Activated T-cell treated with anti-CD3 and anti-CD28 coated beads, Interleukin-2, amount 50 U/mL, for 4 hours (primary cell): Measurements from ENCODE around the gene MYADML2. TPM values are rescaled to one million over a fixed set of nuclear protein-coding genes. Genes with fewer than 3 reads are reported as not detected.

Experiments used
- ATAC-seq, 2 donors: fragments of 200-7000 bp; cut with Tn5 transposase; one replicate each; pipeline ENCODE4 v1.10.0; 2021
- DNase-seq: peaks from one replicate; pipeline ENCODE4 v3.0.0-alpha.2; 2020
- H3K27me3 Mint-ChIP-seq: one replicate; pipeline ENCODE4 v1.8.0; 2021; ENCODE audit warnings: low read depth, mixed read lengths
- H3K36me3 Mint-ChIP-seq: one replicate; pipeline ENCODE4 v1.8.0; 2022; ENCODE audit warnings: mixed read lengths; ENCODE audit not compliant: insufficient read depth
- H3K4me1 Mint-ChIP-seq: one replicate; pipeline ENCODE4 v1.8.0; 2021; ENCODE audit warnings: low read depth, mixed read lengths
- H3K4me3 Mint-ChIP-seq: one replicate; pipeline ENCODE4 v1.8.0; 2021; ENCODE audit warnings: mild to moderate bottlenecking, moderate library complexity, mixed read lengths
- H3K9me3 Mint-ChIP-seq: one replicate; pipeline ENCODE4 v1.8.0; 2021; ENCODE audit warnings: mixed read lengths
- total RNA-seq, 3 donors: library from RNA; stranded (reverse); gene quantifications; one replicate each; pipeline ENCODE4 v1.2.1, GENCODE V29; 2021

The MYADML2 gene, protein sequence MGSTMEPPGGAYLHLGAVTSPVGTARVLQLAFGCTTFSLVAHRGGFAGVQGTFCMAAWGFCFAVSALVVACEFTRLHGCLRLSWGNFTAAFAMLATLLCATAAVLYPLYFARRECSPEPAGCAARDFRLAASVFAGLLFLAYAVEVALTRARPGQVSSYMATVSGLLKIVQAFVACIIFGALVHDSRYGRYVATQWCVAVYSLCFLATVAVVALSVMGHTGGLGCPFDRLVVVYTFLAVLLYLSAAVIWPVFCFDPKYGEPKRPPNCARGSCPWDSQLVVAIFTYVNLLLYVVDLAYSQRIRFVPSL
- not detected for total RNA-seq

DNA sequence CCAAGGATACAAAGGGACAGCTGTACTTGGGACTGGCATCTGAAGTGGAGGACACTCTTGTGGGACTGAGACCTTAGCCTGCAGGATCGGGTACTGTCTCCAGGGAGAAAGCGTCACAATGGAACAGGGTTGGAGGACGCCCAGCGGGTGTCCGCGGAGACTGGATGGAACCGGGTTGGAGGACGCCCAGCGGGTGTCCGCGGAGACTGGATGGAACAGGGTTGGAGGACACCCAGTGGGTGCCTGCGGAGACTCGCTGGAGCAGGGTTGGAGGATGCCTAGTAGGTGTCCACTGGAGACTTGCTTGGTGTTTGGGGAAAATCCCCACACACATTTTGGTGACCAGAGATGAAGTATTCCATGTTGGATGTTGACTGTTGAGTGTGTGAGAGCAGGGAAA lies at the start of gene MYADML2:
Gene MYADML2 (minus strand): TSS at position 45 of the 400 bp plus-strand sequence. CDS start 5,492 bp downstream, outside the sequence.
- Mint-ChIP-seq H3K4me3 (no peak within 1 kb of the TSS), H3K27me3 (no peaks in the 10 kb centered on the region), H3K36me3 (no peaks in the 10 kb centered on the region), H3K9me3 (no peaks in the 10 kb centered on the region), H3K4me1 (no peaks in the 10 kb centered on the region)
- no peak for DNase-seq
- ATAC-seq = no peak

DNA sequence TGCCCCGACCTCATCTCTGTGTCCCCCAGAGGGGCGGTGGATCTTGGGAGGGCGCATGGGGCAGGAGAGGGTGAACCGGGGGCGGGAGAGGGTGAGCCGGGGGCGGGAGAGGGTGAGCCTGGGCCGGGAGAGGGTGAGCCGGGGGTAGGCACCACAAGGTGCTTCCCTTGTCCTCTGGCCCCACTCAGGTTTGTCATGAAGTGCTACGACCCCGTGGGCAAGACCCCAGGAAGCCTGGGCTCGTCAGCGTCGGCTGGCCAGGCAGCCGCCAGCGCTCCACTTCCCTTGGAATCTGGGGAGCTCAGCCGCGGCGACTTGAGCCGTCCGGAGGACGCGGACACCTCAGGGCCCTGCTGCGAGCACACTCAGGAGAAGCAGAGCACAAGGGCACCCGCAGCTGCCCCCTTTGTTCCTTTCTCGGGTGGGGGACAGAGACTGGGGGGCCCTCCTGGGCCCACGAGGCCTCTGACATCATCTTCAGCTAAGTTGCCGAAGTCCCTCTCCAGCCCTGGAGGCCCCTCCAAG lies 49.3 kb upstream of the MYADML2 start:
- H3K9me3 Mint-ChIP-seq = no peaks in the 10 kb centered on the region
- ATAC-seq = no peak

DNA sequence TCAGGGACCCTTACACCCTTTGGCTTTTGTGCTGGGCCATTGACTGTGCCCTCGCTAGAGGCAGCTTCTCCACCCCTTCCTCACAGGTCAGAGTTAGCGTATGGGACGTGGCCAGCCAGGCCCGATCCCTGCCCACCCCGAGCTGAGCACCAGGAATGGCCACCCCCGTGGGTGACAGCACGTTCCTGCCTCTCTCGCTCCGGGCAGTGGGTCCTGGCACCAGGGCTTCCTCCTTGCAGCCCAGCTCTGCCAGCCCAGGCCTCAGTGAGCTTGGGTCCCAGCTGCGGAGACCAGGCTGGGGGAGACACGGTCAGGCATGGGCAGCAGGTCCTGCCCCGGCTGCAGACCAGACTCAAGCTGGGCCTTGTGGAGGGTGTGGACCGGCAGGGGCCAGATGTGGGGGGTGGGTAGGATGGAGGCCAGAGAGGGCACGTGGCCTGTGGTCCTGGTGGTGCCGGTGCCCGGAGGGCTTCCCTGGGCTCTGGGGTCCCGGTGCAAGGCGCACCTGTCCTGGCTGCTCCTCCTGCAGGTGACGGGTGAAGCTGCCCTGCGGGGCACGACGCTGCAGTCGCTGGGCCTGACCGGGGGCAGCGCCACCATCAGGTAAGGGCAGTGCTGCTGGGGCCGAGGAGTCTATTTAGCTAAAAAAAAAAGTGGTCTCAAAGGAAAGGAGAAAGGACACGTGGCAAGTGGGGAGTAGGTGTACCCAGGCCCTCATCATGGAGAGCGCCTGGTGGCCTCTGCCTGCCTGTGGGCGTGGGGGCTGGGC lies 48.6 kb upstream of the MYADML2 start:
- Mint-ChIP-seq H3K27me3 (no peaks in the 10 kb centered on the region), H3K36me3 (peaks cover 2% of the 10 kb centered on the region), H3K9me3 (no peaks in the 10 kb centered on the region), H3K4me1 (no peaks in the 10 kb centered on the region), H3K4me3 (no peak overlapping the region)
- DNase-seq = no peak
- no peak for ATAC-seq

More for the DNA sequence above, 49.3 kb upstream of the MYADML2 start:
- Mint-ChIP-seq H3K27me3 (no peaks in the 10 kb centered on the region), H3K4me3 (no peak overlapping the region), H3K4me1 (no peaks in the 10 kb centered on the region), H3K36me3 (no peaks in the 10 kb centered on the region)
- DNase-seq = no peak

DNA sequence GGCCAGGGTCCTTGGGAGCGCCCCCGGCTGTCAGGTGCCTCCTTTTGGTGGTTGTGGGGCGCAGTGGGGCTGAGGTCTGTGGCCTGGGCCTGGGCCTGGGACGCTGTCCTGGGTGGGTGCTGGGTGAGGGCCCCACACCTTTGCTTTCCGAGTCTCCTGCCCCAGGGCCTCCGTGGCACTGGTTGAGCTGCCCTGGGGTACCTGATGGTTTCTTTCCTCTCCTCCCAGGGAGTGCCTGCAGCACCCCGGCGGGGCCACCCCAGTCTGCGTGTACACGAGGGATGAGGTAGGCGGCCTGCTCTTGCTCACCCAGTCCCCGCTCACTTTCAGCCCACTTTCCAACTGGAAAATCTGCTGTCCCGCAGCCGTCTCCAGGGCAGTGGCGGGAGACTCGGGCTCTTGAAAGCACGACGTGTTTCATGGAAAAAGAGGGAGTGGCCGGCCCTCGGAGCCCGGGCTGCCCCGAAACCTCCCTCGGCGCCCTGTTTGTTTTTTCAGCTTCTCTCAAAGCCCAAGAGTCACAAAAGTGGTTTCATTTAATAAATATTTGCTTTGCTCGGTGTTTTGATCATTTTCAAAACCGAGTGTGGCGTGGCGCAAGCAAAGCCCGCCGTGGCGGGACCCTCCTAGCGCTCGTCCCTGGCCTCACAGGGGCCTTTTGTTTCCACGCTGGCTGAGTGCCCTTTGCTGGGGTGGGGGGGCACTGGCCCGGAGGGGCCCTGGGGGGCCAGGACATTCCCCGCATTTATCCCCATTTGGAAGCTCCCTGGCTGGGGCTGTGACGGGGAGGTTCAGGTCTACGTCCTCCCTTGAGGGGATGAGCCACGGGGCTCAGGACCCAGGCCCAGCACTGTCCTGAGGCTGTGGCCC lies 47.8 kb upstream of the MYADML2 start:
- DNase-seq (no peak), ATAC-seq (no peak)
- peaks cover 4% of the 10 kb centered on the region for H3K36me3 Mint-ChIP-seq
- H3K4me3 Mint-ChIP-seq = no peak overlapping the region
- no peaks in the 10 kb centered on the region for H3K4me1 Mint-ChIP-seq
- no peaks in the 10 kb centered on the region for H3K27me3 Mint-ChIP-seq
- no peaks in the 10 kb centered on the region for H3K9me3 Mint-ChIP-seq

DNA sequence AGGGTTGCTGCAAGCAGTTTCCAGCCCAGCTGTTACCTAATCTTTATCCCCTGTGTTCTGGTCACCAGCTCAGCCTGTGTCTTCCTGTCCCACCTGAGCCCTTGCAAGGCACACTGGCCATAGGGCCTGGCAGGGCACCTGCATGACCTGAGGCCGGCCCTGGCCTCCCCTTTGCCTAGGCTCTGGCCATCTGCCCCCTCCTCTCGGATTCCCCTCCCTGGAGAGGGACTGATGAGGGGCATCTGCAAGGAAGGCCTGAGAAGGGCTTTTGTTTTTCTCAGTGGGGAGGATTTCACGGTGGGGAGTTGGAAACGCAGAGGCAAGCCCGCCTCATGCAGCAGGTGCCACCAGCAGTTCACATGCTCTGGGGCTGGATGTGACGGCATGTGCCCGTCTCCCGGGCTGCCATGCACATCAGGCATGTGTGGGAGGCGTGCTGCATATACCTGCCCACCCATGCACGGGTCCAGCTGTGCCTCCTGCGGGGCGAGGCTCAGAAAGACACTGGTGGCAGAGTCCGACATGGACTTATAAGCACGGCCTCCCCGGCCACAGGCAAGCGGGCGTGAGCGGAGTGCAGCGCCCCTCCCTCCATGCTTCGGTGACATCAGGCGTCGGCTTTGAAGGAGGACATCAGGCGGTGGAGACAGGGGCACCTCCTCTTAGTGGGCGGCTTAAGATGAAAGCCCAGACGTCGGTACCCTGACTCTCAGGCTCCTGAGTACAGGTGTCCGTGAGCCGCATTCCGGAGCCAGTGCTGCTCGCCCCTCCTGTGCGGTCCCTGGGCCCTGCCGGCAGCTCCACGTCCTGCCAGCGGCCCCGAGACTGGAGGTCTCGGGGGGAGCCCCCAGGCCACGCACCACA lies 46.9 kb upstream of the MYADML2 start:
- DNase-seq (no peak), ATAC-seq (no peak)
- peaks cover 2% of the 10 kb centered on the region for H3K4me1 Mint-ChIP-seq
- H3K9me3 Mint-ChIP-seq = no peaks in the 10 kb centered on the region
- no peak overlapping the region for H3K4me3 Mint-ChIP-seq
- H3K36me3 Mint-ChIP-seq = peaks cover 4% of the 10 kb centered on the region
- no peaks in the 10 kb centered on the region for H3K27me3 Mint-ChIP-seq

DNA sequence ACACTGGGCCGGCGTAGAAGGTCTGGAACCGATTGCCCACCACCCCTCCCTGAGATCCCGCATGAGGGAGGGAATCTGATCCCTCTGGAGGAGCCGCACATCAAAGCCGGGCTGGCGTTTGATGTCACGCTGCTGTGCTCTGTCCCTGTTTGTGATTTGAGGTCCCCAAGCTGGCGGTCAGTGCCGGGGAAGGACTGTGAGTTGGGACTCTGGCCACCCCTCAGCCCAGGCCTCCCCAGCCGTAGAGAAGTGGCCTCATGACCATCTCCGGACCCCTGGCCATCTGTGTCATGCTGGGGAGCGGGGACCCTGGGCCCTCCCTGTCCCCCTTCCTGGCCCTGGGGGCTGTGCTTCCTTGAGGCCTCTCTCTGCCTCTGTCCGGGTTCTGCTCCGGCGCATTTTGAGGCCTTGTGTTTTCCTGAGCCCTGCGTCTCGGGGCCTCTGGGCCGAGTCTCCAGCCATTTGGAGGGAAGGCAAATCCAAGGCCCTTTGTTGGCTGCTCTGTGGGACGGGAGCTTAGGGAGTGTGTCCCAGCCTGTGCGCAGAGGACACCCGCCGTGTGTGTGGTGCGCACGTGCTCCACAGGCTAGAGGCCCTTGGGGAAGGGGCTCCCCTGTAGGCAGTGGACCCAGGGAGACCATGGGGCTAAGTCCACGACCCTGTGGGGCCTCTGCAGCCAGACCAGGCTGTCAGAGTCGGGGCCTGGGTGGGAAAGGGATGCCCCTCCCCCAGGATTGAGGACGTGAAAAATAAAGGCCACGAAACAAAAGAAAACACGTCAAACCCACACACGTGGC lies 45.5 kb upstream of the MYADML2 start:
- no peak for ATAC-seq
- H3K4me3 Mint-ChIP-seq = no peak overlapping the region
- DNase-seq = no peak
- peaks cover 2% of the 10 kb centered on the region for H3K4me1 Mint-ChIP-seq
- no peaks in the 10 kb centered on the region for H3K27me3 Mint-ChIP-seq
- H3K36me3 Mint-ChIP-seq = peaks cover 4% of the 10 kb centered on the region
- H3K9me3 Mint-ChIP-seq = no peaks in the 10 kb centered on the region

DNA sequence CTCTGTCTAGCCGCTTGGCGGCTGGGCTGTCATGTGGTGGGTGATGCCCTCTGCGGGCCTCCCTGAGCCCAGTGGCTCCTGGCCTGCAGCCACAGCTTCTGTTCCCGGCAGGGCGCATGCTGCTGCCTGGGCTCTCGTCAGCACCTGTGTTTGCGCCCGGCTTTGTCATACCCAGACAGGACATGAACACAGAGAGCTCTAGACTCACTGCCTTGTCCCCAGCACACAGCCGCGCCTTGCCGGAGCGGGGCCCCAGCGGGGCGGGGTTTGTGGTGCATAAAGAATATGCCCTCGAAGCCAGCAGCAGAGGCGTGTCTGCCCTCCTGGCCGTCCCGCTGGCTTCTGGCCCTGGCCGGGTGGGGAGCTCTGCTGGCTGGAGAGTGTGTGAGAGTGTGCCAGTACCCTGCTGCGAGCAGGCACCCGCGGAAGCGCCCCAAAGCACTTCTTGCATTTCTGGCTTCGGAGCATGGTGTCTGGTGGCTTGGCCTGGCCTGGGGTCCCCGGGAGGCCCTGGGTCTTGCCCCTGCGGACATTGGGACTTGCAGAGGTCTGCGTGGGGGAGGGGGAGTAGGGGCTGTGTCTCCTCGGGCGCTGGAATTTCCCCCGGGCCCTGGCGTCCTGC lies 44.8 kb upstream of the MYADML2 start:
- DNase-seq = no peak
- H3K27me3 Mint-ChIP-seq = no peaks in the 10 kb centered on the region
- no peak for ATAC-seq

DNA sequence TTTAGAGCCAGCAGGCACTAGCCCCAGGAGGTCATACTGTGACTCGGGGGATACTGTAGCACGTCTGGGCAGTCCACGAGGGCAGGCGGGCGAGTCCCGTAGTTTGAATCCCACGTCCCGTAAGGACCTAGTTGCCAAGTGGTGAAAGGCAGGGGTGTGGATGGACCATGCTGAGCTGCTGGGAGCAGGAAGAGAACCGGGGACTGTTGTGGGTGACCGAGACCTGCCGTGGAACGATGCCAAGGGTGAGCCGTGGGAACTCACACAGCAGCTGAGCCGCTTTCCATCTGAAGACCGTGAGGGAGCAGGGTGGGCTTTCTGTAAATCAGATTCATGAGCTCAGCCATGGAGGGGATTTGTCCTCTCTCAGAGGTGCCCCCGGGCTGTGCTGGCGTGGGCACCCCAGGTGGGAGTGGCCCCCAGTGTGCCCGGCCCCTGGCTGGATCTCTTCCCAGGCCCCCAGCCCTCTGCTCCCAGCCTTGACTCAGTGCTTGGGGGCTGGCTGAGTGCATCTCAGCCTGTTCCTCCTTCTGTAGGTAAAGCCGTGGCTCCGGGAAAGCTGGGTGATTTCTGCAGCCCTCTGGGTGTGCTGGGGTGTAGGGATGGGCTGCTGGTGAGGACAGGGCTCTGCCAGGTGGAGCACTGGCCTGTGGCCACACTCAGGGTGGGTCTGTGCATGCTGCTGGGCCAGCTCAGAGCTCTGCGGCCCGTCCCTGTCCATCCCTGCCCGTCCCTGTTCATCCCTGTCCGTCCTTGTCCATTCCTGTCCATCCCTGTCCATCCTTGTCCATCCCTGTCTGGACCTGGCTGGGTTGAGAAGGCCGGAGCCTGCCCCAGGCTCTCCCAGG lies 44.0 kb upstream of the MYADML2 start:
- Mint-ChIP-seq H3K9me3 (no peaks in the 10 kb centered on the region), H3K27me3 (no peaks in the 10 kb centered on the region), H3K4me1 (peaks cover 2% of the 10 kb centered on the region), H3K4me3 (no peak overlapping the region), H3K36me3 (peaks cover 7% of the 10 kb centered on the region)
- ATAC-seq = no peak
- no peak for DNase-seq

More for the DNA sequence above, 44.8 kb upstream of the MYADML2 start:
- H3K36me3 Mint-ChIP-seq = peaks cover 4% of the 10 kb centered on the region
- peaks cover 2% of the 10 kb centered on the region for H3K4me1 Mint-ChIP-seq
- H3K9me3 Mint-ChIP-seq = no peaks in the 10 kb centered on the region
- no peak overlapping the region for H3K4me3 Mint-ChIP-seq

DNA sequence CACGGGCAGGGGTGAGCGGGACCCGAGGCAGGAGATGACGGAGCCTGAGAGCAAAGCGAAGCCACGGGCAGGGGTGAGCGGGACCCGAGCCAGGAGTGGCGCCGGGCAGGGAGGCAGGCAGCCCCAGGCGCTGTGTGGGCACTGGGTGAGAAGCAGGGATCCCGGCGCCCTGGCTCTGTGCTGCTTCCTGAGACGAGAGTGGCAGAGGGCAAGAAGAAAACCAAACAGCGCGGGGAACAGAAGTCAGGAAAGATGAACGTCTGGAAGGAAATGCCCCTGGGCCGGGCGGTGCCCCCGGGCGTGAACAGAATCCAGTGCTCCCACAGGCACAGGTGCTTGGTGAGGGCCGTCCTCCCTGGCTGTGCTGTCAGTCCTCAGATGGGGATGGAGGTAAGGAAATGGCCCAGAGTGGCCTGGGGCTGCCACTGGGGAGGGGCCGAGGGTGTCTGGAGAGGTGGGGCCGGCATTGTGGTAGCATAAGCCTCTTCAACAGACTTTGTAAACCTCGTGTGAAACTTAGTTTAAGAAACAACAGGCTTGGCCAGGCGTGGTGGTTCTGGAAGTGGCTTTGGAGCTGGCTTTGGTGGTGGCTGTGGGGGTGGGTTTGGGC lies 40.2 kb upstream of the MYADML2 start:
- H3K4me3 Mint-ChIP-seq = no peak overlapping the region
- no peaks in the 10 kb centered on the region for H3K9me3 Mint-ChIP-seq
- H3K4me1 Mint-ChIP-seq = peaks cover 8% of the 10 kb centered on the region
- ATAC-seq (no peak), DNase-seq (no peak)
- peaks cover 15% of the 10 kb centered on the region for H3K36me3 Mint-ChIP-seq
- no peaks in the 10 kb centered on the region for H3K27me3 Mint-ChIP-seq

DNA sequence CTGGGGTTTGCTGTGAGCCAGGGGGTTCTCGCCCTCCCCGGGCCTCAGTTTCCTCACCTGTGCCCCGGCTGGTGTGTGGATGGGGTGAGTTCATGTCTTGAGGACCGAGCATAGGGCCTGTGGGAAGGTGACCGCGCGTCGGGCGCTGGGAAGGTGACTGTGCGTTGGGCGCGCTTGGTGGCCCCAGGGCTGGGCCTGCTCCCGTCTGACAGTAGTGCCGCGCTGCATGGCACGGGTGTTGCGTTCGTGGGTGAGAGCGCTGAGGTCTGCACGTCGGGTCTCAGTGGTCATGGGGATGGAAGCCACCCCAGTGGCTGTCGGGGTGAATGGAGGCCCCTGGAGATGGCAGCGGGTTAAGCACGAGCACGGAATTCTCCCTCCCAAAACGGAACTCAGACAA lies 39.6 kb upstream of the MYADML2 start:
- Mint-ChIP-seq H3K36me3 (peaks cover 15% of the 10 kb centered on the region), H3K9me3 (no peaks in the 10 kb centered on the region), H3K27me3 (no peaks in the 10 kb centered on the region), H3K4me1 (peaks cover 8% of the 10 kb centered on the region), H3K4me3 (no peak overlapping the region)
- ATAC-seq = no peak
- no peak for DNase-seq

DNA sequence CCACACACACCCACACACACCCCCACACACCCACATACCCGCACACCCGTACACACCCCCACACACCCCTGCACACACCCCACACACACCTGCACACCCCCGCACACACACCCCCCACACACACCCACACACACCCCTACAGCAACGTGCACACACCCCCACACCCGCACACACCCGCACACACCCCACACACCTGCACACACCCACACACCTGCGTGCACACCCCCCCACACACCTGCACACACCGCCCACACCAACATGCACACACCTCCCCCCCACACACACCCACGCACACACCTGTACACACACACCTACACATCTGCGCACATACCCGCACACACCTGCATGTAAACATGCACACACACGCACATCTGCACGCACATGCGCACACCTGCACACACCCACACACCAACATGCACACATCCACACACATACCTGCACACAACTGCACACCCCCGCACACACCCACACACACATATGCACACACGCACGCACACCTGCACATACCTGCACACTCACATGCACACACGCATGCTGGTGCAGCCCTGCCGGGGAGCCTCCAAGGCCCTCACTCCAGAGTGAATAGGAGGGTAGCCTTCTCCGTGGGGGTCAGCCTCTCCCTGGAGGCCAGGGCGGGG lies 37.9 kb upstream of the MYADML2 start:
- Mint-ChIP-seq H3K9me3 (no peaks in the 10 kb centered on the region), H3K27me3 (no peaks in the 10 kb centered on the region), H3K36me3 (peaks cover 15% of the 10 kb centered on the region), H3K4me1 (peaks cover 18% of the 10 kb centered on the region), H3K4me3 (no peak overlapping the region)
- DNase-seq (no peak), ATAC-seq (no peak)
